HG02571 (cell line): ENCODE measurements around the gene CALML3.

Source experiments
- ATAC-seq: cut with Tn5 transposase; IDR thresholded peaks from one replicate; pipeline ENCODE4 v1.9.1; 2021; ENCODE audit warnings: mild to moderate bottlenecking, moderate library complexity; ENCODE audit not compliant: unreplicated experiment

CALML3 gene

DNA sequence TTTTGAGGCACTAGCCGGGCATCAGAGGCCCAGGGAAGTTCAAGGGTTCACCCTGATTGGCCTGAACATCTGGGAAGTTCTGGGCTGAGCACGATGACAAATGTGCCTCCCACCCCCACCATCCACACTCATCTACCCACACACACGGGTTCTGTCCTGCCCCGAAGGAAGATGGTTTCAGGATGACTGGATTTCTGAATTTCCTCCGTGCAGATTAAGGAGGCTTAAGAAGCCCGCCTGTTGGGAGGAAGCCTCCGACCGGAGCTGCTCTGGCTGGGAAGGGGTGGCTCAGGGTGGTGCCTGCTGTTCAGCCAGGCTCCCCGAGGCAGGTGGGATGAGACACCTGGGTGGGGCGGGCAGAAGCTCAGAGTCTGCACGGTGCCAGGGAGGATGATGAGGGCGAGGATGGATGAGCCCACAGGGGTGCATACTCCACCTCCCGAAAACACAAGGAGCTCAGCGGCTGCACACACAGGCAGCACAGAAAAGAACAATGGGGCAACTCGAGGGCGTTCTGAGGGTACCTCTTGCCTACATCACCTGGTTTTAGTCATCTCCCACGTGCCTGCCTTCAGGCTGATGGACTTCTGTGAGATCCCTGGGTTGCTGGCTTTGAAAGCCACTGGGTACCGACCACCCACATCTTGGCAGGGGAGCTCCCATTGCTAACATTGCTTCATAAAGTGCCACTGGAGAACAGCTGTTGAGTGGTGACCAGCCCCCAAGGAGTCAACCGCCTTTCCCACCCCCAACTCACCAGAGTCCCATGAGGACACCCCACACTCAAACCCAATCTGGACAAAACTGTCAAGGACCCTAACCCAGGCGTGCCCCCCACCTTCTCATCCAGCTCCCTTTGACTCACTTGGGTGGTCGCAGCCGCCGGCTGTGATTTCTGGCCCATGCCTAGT, 41.2 kb downstream of the CALML3 start:
- ATAC-seq, result no peak

- ATAC-seq, result no peak
These were observed 41.9 kb downstream of the CALML3 start for GRCh38 chr10:5566614-5567013.

DNA sequence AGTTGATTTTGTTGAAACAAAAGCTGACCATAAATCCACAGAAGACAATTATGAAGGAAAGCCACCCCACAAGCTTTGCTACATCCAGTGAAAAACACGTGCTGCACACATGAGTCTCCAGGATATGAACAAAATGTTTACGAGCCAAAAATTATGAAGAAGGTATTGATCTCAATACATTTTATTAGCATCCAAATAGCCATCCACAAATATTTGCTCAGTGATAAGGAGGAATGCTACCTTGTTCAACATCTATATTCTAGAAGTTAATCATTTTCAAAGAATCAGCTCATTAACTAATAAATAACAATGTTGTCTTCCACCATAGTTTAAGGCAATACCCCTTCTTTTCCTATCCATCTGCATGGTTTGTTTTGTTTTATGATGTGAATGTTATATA, 42.7 kb downstream of the CALML3 start:
- no peak for ATAC-seq

GRCh38 chr10:5568984-5569383, 44.2 kb downstream of the CALML3 start:
- no peak for ATAC-seq

- no peak for ATAC-seq
These were observed 44.8 kb downstream of the CALML3 start for GRCh38 chr10:5569568-5569967.

DNA sequence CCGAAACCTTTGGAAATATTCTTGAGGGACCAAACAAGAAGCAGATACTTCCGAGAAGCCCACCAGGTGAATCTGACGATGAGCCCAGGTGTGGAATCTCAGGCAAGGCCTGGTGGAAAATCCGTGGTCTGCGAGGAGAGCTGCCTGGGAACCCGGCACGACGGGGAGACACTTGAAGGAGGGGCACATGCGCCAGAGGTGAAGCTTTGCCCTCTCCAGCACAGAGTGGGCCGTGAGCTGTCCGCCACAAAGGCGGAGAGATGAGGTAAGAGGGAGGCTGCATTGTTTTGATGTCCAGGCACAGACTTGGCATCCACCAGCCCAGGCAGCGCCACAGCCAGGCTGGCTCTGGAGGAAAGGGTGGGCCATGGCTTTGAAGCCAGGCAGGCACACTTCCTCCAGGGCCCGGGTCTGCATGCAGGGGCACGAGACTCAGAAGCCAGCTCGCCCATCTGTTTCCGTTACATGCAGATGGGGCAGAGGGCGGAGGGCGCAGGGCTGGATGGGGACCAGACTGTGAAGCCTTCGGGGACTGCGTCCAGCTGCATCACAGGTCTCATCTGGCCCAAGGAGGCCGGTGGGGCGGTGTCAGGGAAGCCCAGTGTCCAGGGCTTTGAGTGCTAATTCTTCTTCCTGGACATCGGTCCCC, 45.4 kb downstream of the CALML3 start:
- ATAC-seq, result no peak

DNA sequence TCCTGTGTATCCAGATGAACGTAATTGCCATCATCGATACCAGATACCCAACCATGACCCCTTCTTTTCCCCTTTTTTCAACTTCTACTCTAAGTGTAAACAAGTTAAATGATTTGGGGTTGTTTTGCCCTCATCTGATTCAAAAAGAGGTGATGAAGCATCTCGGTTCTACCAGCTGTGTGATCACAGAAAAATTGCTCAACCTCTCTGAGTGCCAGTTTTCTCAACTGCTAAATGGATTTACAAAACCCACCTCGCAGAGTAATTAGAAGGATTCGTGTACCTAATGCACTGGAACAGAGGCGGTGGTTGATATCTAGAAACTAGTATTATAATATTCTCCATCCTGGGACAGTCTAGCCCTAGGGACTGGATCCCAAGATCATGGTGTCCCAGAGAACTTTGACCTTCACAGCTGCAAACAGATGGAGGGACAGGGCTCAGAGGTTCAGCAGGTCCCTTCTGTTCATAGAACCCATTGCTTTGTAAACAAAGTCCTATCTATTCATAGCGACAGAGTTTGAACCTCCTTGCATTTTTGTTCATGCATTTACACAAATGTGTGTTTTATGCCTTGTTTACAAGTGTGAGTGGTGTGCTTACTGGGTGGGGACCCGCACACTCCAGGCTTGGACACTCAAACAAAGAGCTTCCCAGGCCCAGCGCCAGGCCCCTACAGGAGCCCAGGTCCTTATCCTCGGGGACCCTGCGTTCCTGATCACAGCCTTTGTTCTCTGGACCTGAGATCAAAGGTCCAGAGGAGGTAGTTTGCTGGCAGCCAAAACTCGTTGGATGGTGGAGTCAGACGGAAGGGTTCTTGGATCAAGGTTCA, 46.4 kb downstream of the CALML3 start:
- ATAC-seq, result no peak

DNA sequence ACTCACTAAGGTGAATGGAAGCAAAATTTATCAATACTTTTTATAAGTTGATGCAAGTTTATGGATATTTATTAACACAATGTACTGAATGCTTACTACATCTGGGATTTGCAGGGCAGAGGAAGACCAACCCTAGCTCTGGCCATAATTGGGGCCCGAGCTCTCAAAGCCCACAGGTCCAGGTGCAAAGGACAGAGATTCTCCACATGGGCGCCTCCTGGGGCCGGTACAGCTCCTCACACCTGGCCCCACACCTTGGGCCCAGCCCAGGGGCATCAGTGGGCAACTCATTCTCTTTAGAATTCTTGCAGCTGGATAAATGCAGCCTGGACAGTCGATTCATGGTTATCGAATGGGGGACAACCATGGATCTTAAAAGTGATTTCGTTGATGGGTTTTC, 47.1 kb downstream of the CALML3 start:
- ATAC-seq, result no peak

DNA sequence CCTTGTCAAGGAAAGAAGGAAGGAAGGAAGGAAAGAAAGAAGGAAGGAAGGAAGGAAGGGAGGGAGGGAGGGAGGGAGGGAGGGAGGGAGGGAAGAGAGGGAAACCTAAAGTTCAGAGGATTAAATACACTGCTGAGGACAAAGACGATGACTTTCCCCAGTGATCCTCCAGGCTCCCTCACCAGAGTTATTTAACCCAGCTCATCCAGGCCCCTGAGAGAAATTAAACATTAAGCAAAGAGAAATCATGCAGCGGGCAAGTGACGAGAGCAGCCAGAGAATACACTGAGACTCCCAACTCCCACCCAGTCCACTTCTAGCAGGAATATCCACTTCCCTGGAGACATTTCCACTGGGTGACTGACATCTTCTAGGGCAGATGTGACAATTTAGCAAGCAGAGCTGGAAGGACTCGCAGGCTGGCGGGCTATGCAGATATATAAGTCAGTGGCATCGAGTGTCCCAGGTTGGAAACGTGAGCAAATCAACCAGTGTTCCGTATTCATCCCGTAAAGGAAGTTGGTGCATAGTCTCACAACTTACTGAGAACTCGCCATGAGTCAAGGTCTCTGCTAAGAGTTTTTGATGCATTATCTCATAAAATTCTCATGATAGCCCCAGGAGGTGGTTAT, 48.7 kb downstream of the CALML3 start:
- ATAC-seq, result no peak

DNA sequence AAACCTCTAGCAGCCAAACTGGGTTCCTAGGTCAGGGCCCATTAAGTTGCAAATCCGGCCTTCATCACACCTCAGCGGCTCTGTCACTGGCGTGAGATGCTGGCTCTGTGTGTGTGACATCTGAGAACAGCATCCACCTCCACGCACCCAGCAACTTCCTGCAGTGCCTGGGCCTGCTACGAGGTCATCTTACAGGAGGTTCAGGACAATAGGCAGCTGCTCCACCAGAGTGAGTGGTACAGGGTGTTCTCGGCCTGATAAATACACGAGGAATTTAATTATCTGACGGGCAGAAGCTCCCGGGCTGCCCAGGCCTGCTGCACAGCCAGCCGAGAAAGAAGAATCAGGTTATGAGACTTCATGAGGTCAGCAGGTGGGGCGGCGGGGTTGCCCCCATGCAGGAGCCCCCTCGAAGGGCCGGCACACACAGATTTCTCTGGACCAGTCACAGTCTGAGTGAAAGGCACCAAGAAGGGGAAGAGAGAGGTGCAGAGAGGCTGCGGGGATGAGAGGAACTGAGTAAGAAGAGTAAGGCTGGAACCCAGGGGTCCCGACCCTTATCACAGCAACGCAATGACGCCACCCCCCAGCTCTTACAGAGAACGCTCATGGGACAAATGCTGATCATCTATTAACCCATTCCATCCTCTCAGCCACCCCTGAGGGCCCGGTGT, 49.3 kb downstream of the CALML3 start:
- ATAC-seq, result no peak

DNA sequence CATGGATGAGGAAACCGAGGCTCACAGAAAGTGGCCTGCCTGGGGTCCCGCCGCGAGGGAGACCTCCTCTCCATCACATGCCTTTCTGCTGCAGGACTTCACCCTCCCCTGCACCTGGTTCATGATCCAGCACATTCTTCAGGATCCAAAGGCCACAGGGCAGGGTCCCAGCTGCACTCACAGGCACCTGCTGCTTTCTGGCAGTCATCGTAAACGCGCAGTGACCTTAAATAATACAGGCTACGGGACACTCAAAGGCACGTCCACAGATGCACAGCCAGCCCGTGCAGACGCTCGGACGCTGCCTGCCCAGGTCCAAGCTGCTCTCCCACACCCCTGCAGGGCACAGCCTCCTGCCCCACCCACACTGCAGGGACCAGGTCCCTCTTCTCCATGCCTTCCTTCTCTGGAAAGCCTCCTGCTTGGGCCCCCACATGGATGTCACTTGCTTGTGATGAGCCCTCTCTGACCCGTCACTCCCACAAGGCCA, 49.9 kb downstream of the CALML3 start:
- no peak for ATAC-seq

DNA sequence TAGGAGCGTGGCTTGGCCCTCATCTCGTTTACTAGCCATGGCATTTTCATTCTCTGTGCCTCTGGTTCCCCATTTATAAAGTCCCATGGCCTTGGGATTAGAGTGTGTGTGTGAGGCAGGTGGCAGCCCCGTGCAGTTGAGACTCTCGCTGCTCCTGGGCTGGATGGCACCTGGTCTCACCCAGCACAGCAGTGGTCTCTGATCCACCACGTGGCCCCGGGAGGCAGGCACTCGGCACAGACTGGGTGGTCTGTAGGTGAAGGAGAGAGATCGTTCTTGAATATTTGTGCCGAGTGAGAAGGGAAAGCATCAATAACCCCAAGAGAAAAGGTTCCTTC, 50.4 kb downstream of the CALML3 start:
- ATAC-seq, result no peak

GRCh38 chr10:5575482-5576153, 50.9 kb downstream of the CALML3 start:
- no peak for ATAC-seq

DNA sequence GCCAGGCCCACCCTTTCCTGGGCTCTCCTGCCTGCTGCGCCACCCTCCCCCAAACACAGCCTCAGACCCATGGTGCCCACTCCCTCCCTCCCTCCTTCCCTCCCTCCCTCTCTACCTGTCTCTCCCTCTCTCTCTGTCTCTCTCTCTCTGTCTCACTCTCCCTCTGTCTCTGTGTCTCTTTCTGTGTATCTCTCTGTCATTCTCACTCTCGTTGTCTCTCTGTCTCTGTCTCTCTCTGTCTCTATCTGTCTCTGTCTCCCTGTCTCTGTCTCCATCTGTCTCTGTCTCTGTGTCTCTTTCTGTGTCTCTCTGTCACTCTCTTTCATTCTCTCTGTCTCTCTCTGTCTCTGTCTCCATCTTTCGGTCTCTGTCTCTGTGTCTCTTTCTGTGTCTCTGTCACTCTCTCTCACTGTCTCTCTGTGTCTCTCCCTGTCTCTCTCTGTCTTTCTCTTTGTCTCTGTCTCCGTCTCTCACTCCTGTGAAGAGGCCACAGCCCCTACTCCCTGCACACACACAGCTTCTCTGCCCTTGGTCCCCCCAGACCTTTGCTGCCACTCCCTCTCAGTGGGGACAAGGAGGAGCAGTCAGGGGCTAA, 51.5 kb downstream of the CALML3 start:
- ATAC-seq, result no peak
